Astrocyte of the spinal cord (primary cell): ENCODE measurements around the gene DRD2.

Experiments used
- DNase-seq: peaks from one replicate; pipeline ENCODE4 v3.0.0; 2011; ENCODE audit warnings: low read depth, low spot score
- H3K4me3 ChIP-seq: 2 replicates; pipeline ENCODE4 v1.5.1; 2011; ENCODE audit warnings: low read depth, mild to moderate bottlenecking, low read length, moderate library complexity
- in situ Hi-C: cut with HindIII; loops from 2 replicates; pipeline ENCODE4 v1.10.0; 2017; ENCODE audit warnings: low sequenced_read_pairs
- TF ChIP-seq, protein P1 (sequence below): IDR thresholded peaks from 2 replicates; pipeline ENCODE4 v1.5.1; 2012; ENCODE audit warnings: low read depth, mild to moderate bottlenecking, low read length, inconsistent platforms

The DRD2 gene

GRCh38 chr11:113454455-113454854 lies 20.7 kb downstream of the DRD2 start:
- no peak for DNase-seq
- in situ Hi-C loops = no loop called here
- H3K4me3 ChIP-seq = no peak overlapping the region
- TF ChIP-seq, protein P1, sequence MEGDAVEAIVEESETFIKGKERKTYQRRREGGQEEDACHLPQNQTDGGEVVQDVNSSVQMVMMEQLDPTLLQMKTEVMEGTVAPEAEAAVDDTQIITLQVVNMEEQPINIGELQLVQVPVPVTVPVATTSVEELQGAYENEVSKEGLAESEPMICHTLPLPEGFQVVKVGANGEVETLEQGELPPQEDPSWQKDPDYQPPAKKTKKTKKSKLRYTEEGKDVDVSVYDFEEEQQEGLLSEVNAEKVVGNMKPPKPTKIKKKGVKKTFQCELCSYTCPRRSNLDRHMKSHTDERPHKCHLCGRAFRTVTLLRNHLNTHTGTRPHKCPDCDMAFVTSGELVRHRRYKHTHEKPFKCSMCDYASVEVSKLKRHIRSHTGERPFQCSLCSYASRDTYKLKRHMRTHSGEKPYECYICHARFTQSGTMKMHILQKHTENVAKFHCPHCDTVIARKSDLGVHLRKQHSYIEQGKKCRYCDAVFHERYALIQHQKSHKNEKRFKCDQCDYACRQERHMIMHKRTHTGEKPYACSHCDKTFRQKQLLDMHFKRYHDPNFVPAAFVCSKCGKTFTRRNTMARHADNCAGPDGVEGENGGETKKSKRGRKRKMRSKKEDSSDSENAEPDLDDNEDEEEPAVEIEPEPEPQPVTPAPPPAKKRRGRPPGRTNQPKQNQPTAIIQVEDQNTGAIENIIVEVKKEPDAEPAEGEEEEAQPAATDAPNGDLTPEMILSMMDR = no peak

GRCh38 chr11:113449743-113450142 lies 25.5 kb downstream of the DRD2 start:
- no peak overlapping the region for H3K4me3 ChIP-seq
- in situ Hi-C loops = no loop called here
- TF ChIP-seq, protein P1 = no peak
- no peak for DNase-seq

- no peak overlapping the region for H3K4me3 ChIP-seq
- TF ChIP-seq, protein P1 = no peak
- no peak for DNase-seq
- in situ Hi-C loops = no loop called here
These were observed 26.9 kb downstream of the DRD2 start for GRCh38 chr11:113448316-113448677.

DNA sequence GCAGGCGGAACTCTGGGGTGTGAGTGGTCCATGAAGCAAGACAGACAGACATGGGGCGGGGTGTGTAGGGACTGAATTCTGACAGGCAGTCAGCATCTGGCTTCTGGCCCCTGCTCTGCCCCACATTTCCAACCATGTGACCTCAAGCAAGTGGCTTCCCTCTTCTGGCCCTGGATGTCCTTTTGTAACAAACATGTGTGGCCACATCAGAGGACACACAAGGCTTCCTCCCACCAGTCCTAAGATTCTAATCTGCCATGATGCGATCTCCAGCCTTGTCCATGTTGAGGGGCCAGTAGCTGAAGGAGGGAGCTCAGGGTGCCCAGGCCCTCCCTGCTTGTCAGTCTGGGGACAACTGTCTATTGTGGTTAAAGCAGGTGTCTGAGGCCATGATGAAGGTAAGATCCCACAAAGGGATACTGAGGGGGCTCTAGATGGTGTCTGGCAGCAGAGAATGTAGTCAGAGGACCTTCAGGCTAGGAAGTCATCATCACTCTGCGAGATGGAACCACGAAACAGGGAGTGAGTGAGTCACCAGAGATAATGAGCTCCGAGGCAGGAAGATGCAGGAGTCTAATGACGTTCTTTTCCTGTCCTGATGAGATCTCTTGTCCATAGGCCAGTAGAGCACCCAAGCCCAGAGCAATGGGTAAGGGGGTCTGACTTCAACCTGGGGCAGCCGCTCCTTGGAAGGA lies 27.4 kb downstream of the DRD2 start:
- TF ChIP-seq, protein P1 = no peak
- DNase-seq = peak; percentile 69
- in situ Hi-C loops = no loop called here
- no peak overlapping the region for H3K4me3 ChIP-seq

- H3K4me3 ChIP-seq = no peak overlapping the region
- in situ Hi-C loops = no loop called here
- TF ChIP-seq, protein P1 = no peak
- no peak for DNase-seq
These were observed 28.3 kb downstream of the DRD2 start for GRCh38 chr11:113446938-113447337.

DNA sequence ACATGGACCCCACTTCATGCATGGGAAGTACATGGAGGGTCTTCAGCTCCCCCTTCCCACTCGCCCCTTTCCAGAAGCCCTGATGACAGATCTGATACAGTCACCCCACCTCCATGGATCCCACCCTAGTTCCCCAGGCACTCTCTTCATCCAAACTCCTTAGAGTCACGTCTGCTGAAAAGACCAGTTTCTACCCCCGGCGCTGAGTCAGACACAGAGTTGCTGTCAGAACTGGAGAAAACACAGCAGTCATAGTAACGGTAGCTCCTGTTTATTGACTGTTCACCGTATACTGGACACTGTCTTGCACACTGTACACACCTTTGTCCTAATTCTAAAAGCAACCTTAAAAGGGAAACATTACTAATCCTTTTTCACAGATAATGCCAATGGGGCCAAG lies 29.1 kb downstream of the DRD2 start:
- H3K4me3 ChIP-seq = no peak overlapping the region
- peak; percentile 21 for DNase-seq
- TF ChIP-seq, protein P1 = no peak
- in situ Hi-C loops = no loop called here
